GM23248 (cell line): ENCODE results near the gene CHST13.

ENCODE experiments used
- EZH2 ChIP-seq: fragments of 200-600 bp; sonication (generic); IDR thresholded peaks from 2 replicates; pipeline ENCODE4 v1.6.1; 2018; ENCODE audit warnings: antibody characterized with exemption, mild to moderate bottlenecking; ENCODE audit not compliant: insufficient read depth, poor library complexity, severe bottlenecking
- EZH2phosphoT487 ChIP-seq: fragments of 200-600 bp; sonication (generic); IDR thresholded peaks from 2 replicates; pipeline ENCODE4 v1.6.1; 2018; ENCODE audit warnings: antibody characterized with exemption, moderate library complexity, mild to moderate bottlenecking, low read depth; ENCODE audit not compliant: insufficient read depth

DNA sequence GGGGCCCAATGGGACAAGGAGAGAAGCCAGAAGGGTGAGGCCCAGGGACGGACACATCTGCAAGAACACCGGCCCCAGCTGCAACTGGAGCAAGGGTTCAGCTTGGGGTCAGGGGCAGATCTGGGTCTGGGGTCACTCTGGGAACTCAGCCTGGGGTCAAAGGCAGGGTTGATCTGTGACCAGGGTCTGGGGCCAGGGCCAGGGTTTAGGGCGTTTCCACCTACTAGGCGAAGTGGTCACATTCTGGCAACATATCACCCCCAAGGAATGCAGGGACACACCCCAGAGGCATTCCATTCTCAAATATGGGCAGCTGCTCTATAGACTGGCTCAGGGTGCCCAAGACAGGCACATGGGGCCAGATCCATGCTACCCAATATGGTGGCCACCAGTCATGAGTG is 15.4 kb upstream of the CHST13 start:
- TF ChIP-seq EZH2 (no peak), EZH2phosphoT487 (no peak)
